Globus pallidus (tissue), 1 donor: ENCODE data around the gene ZP2.
"Not testable (repeated sequence)": the region's sequence is repeated elsewhere in the genome, so short reads cannot be mapped to it uniquely, and the experiment has no call there.

Experiments
- DNase-seq: peaks from one replicate; pipeline ENCODE4 v3.0.0-alpha.2; 2015; ENCODE audit warnings: low spot score

The ZP2 gene

DNA sequence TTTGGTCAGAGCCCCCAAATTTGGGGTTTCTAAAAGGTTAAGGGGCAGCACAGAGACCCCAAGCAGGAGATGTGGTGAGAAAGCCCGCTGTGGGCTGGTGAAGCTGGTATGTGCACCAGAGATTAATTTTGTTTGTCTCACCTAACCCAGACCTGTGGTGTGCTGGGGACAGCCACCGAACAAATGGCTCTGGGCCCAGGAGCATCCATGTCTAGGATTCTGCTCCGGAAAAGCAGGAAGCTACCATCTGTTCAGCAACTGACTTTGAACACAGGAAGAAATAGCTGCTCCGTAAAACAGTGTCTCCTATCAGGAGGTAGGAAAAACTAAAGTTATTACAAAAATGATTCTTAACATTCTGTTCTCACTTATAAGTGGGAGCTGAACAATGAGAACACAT is 2.7 kb upstream of the ZP2 start:
- DNase-seq = no peak

DNA sequence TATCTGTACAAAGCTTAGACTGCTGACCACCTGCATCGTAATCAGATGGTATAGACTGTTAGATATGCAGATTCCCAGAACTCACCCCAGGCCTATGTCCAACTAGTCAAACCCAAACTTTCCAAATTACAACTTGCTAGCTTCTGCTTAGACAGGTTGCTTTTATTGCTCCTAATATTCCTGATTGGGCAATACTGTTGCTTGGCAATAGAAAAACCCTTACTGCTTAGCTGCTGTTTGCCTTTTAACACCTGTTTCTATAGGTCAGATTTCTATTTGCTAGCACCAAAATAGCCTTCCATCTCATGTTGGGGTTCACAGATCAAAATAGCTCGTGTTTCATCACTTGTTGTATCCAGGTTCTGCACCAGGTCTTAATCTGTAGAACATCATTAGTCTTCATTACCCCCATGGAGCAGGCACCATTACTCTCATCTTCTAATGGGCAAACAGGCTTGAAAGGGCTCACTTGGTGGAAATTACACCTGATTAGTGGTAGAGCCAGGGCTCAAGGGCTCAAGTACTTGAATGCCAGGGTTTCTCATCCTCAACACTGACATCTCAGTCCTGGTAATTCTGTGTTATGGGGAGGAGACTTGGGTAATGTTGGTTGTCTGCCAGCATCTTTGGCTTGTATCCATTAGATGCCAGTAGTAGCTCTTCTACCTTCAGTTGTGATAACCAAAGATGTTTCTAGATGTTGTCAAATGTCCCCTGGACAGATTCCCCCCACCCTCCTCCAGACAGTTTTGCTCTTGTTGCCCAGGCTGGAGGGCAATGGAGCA is 2.7 kb downstream of the ZP2 start:
- no peak for DNase-seq

DNA sequence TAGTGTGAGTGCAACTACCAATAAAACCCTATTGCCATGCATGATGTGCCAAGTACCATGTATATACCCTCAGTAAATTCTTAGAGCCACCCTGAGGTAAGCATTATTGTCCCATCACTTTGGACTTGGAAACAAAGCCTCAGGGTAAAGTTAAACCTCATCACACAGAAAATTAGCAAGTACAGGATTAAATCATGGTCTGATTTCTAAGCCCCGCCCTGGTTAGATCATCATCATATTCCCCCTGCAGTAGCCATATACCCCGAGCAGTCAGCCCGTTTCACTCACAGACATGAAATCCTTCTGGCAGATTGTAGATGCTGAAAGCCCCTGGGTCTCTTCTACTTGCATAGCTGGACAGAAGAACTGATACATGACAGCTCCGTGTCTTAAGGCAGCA is 4.8 kb downstream of the ZP2 start:
- DNase-seq = no peak

DNA sequence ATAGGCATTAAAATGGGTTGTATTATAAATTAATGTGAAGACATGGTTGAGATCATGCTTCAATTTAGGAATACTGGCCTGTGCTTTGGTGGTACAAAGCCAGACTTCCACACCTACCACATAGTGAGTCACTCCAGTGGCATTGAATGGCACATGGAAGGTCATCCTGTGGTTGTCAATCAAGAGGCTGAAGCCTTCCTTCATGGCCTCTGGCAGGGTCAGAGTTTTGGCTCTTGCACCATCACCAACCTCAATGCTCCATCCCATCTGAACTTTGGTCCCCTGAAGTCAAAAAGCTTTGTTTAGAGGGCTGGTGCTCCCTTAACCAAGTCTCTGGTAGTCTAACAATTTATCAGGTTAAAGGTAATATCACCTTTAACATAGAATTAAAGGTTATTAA is 6.1 kb downstream of the ZP2 start:
- DNase-seq = no peak

DNA sequence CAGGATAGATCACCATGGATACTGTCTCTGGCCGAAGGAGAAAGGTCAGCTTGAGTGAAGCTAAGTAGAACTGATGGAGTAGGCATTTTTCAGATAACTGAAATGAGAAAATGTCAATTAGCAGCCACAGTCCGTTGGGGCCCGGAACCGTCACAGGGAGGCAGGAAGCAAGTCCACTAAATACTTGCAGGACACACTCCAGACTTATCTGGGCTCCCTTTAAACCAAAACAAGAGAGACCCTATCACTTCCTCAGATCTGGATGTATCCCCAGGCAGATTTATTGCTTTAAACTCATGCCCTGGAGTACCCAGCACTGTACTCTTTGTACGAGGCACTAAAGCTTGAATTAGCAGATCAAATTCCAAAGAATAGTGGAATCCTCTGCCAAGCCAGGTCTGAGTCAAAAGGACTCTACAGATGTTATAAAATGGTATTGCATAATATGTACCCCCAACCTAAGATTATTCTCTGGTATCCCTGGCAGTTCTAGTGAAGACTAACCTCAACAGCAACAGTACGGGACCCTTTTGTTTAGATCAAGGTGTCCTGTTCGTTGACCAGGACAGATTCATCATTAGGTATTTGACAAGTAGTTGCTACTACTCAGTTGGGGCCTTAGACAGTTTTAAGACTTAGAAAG is 8.1 kb downstream of the ZP2 start:
- DNase-seq = no peak

DNA sequence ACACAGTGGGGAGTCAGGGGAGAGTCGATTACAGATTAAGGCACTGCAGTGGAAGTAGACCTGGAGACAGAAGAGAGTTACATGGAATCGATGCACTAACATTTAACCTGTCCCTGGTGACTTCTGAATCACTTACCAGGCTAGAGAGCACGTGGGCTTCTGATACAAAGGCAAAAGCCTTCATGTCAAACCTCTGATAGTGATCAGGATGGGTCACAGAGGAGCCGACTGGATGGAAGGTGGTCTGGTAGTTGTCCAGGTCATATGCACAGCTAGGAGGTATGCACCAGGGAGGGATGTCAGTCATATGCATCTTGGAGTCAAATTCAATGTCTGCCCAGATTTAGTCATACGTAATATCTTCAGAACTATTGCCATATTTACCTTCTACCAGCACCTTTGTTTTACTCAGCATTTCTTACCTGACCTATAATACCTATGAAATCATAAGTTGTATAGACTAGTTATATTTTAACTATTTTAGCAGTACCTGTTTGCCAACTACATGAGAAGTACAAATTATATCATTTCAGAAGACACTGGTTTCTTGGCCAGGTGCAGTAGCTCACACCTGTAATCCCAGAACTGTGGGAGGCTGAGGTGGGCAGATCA is 11.7 kb downstream of the ZP2 start:
- no peak for DNase-seq

DNA sequence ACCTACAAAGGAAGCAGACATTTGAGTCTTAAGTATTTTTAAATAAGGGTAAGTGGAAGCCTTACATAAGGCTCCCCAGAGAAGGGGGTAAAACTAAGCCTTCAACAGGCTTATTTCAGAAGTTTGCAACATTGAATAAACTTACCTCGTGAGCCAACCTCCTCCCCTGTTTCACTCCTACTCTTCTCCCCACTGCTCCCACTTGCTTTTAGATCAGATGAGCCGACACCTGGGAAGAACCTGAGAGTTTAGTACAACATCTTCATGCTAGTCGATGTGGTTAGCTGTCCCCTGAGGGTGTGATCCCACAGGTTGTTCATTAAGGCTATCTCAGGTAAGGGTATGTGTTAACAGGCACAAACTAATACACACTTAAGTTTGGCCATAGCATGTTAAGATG is 13.8 kb downstream of the ZP2 start:
- no peak for DNase-seq

DNA sequence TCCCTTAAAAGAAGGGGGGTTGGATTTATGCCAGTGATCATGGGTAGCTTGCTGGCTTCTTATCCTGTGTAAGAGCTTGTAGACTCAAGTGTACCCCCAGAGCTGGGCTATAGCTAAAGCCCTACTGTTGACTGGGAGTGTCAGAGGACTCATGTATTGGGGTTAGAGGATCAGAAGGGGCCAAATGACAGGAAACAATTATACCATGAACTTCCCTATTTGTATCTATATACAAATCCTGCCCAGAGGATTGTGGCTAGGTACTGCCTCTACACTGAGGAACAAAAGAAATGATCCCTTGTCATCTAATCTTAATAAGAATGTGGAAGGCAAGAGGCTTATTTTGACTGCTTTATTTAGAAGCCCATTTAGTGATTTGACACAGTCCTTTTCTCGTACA is 14.3 kb downstream of the ZP2 start:
- no peak for DNase-seq

DNA sequence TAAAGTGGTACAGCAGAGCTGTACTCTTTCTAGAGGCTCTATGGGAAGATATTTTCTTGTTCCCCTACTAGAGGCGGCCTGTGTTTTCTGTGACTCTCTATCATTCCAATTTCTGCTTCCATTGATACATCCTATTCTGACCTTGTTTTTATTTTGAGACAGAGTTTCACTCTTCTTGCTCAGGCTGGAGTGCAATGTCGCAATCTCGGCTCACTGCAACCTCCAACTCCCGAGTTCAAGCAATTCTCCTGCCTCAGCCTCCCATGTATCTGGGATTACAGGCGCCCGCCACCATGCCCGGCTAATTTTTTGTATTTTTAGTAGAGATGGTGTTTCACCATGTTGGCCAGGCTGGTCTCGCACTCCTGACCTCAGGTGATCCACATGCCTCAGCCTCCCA is 16.0 kb downstream of the ZP2 start:
- not testable (repeated sequence) for DNase-seq

DNA sequence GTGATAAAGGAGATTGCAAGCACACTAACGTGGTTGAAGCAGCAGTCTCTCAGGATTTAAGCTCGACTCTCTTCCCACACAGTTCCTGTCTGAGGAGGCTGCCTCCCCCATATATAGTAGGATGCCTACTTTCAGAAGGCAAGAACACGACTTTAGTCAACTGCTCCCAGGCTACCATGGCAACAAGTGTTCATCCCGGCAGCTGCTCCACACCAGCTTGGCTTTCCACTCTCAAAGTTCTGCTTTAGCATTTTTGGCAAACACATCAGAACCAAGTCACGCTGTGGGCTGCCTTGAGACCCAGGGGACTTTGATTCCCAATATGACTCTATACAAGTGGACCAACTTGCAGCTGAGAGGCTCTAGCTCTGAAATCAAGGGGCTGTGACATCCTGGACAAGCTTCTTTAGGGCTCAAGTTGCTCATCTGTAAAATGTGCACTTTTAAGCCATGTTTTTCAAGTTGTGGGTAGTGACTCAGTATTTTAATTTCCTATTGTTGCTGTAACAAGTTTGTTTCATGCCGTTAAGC is 16.5 kb downstream of the ZP2 start:
- no peak for DNase-seq

DNA sequence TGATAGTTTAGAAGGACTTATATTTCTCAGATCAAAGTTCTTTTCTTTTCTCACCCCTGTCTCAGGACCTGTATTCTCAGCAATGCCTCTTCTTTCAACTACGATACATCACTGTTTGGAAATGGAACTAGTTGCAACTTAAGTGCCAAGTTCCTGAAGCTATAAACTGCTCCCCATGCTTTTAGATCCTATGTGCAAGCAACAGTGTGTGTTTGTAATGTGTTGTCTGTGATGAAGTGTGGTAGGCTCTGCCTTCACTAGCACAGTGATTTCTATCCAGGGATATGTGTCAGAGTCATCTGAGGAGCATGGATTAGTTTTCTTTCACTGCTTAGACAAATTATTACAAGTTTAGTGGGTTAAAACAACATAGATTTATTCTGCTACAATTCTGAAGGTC is 18.4 kb downstream of the ZP2 start:
- no peak for DNase-seq

DNA sequence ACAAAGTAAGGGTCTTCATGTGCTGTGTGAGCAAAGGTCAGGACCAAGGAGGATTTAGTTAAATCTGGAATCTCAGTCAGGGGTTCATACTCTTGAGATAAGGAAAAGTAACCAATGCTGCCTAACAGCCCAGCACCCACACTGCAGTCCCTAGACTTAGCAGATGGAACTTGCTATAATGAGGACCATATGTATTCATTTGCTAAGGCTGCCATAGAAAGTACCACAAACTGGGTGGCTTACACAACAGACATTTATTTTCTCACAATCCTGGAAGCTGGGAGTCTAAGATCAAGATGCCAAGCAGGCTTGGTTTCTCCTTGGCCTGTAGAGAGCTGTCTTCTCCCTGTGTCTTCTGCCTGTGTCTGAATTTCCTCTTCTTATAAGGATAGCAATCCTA is 20.8 kb downstream of the ZP2 start:
- DNase-seq = no peak

DNA sequence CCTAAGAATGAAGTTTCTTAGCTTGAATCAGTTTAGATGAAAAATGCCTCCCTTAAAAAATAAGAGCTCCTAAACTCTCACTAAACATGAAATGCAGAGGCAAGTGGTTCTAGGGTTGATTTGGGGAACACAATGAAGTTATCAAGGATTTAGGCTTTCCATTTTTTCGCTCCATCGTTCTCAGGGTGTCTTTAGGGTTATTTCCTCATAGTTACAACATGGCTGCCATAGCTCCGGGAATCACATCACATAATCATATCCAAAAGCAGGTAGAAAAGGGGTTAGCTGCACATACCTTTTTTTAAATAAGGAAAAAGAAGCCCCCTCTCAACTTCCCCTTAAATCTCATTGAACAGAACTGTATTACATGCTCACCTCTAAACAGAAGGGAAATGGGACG is 21.4 kb downstream of the ZP2 start:
- DNase-seq = no peak

DNA sequence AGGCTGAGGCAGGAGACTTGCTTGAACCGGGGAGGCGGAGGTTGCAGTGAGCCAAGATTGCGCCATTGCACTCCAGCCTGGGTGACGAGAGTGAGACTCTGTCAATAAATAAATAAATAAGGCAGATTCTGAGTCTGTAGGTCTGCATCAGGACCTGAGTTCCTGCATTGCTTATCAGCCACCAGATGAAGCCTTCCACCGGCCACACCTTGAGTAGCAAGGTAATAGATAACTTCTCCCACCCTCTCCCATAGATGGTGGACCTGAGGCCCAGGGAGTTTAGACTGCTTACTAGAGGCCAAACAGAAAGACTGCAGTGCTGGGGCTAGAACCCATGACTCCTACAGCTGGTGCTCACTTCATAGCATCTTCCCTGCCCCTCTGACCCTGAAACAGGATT is 22.1 kb downstream of the ZP2 start:
- no peak for DNase-seq

DNA sequence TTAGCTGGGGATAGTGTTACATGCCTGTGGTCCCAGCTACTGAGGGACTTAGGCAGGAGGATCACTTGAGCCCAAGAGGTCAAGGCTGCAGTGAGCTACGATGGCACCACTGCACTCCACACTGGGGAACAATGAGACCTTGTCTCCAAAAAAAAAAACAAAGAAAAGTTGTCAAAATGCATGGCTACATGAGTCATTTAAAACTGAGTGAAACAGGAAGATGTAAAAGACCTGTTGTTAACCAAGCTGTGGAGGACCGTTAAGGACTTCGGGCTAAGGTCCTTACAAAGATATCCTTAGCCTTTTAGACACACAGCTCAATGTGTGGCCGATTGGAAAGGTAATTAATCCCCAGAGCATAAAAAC is 25.1 kb downstream of the ZP2 start:
- no peak for DNase-seq

DNA sequence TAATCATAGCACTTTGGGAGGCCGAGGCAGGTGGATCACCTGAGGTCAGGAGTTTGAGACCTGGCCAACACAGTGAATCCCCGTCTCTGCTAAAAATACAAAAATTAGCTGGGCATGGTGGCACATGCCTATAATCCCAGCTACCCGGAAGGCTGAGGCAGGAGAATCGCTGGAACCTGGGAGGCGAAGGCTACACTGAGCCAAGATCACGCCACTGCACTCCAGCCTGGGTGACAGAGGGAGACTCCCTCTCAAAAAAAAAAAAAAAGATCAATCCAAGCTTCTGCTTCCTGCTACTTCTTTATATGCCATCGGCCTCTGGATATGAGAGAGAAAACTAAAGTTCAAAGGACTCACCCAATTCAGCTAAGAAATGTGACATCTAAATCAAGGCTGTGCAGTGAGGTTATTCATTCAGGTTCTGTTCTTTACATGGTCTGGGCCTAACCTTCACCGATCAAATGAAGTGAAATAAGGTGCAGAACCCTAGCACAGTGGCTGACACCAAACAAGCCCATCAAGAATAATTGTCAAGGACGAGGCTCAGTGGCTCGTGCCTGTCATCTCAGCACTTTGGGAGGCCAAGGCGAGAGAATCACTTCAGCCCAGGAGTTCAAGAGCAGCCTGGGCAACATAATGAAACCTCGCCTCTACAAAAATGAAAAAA is 25.6 kb downstream of the ZP2 start:
- DNase-seq = no peak

DNA sequence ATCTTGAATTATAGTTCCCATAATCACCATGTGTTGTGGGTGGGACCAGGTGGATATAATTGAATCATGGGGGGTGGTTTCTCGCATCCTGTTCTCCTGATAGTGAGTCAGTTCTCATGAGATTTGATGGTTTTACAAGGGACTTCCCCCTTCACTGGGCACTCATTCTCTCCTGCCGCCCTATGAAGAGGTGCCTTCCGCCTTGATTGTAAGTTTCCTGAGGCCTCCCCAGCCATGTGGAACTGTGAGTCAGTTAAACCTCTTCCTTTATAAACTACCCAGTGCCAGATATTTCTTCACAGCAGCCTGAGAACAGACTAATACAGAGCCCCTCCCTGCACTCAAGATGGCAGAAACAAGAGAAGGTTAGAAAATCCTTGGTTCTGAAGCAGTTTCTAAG is 26.5 kb downstream of the ZP2 start:
- DNase-seq = no peak

DNA sequence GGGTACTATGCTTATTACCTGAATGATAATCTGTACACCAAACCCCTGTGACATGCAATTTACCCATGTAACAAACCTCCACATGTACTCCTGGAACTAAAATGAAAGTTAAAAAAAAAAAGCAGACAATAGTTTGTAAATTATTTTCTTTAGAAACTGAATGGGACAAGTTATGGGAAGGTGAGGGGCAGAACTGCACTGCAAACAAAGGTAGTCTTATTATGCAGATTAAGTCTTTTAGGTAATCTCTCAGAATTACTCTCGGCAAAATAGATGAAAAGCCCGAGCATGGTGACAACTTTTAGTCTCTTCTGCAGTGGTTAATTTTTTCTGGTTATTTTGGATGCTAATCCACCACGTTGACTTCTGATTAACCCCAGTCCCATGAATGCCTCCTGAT is 27.4 kb downstream of the ZP2 start:
- no peak for DNase-seq

DNA sequence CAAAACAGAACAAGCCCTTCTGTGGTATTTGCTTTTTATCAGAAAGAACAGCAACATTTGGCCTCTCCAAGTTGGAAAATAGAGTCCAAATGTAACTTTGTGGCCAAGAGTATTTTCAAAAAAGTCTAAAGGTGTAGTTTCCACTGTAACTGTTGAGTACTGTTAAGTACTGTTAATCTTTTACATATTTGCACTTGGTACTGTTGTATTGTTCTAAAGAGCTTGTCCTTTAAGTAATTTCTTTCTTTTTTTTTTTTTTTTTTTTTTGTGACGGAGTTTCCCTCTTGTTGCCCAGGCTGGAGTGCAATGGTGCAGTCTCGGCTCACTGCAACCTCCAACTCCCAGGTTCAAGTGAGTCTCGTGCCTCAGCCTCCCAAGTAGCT is 31.4 kb downstream of the ZP2 start:
- no peak for DNase-seq

DNA sequence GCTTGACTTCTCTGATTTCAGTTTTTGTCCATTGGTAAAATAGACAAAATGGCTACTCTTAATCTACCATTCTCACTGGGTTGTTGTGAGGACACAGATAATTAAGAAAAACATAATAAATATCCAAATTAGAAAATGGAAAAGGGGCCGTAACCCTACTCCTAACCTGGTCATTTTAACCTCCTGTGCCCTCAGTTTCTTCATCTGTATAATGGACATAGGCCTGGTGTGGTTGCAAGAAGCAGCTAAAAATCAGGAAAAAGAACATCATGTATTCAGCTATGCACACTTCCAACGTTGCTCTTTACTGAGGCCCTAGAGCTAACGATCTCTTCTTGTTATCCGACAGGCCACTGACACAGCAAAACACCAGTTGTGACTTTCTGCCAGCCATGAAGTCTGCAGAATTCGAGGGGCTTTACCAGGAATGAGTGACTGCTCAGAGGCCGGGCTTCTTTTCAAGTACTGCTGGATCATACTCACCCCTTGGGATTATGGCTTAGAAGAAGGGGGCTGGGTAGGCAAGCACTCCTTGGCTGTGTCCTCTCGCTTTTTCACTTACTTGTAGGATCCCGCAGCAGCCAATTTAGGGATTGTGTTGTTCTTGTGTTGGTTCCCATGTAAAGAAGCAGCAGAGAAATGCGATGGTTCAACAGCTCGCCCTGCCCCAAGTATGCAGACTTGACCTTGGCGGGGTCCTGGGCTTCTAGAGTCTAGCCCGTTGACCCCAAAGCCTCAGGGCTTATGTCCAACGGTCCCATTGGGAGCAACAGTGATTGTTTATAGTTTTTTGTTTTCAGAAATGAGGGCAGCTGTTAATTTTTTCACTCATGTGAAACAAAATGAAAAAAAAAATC is 32.0 kb downstream of the ZP2 start:
- no peak for DNase-seq

DNA sequence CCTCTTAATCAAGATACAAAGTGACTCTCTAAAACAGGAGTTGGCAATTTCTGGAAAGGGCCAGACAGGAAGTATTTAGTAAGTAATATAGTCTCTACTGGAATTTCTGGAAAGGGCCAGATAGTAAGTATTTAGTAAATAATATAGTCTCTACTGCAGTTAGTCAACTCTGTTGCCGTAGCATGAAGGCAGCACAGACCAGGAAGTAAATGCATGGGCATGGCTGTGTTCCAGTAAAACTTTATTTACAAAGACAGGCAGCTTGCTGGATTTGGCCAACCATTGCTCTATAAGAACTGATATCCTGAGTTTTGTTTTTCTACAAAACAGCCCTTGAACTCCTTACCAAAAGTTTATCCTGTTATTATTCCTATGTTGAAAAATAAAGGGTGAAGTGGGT is 36.0 kb downstream of the ZP2 start:
- DNase-seq = no peak

DNA sequence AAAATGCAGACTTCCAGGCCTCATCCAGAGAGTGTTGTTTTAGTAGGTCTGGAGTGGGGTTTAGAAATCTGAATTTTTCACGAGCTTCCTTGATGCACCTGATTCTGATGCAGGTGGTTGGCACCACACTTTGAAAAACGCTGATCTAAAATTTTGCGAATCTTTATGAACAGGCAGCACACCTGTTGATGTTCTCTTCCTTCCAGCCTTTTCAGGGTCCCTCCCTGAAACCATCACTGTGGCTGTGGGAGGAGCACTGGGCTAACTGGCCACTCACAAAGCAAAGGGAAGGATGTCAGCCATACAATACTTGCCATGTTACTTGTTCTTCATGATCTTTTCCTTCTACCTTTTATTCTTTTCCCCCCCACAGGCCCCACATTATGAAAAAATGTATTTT is 38.7 kb downstream of the ZP2 start:
- DNase-seq = no peak
